Measurements from ENCODE around the gene AFDN. TPM values are rescaled to one million over a fixed set of nuclear protein-coding genes. Genes with fewer than 3 reads are reported as not detected.

Gene AFDN
- polyA plus RNA-seq, 2 donors = 91.7 to 124 TPM

GRCh38 chr6:167937948-167938911 is 111.5 kb downstream of the AFDN start:
- H3K27me3 ChIP-seq (ENCODE audit: control insufficient read depth in 1 of 2, insufficient read depth in 2 of 2, low read length in 2 of 2) = no peaks in the 10 kb centered on the region
- WGBS, 2 donors = 77 to 78% methylated on average over 5 of the region's 5 CpGs
- peaks cover 0 to 3% of the 10 kb centered on the region in 2 donors for H3K36me3 ChIP-seq (ENCODE audit: control insufficient read depth in 2 of 2, insufficient read depth in 2 of 2, low read length in 1 of 2)
- no peak overlapping the region for H3K27ac ChIP-seq (ENCODE audit: low read depth in 2 of 2, low read length in 1 of 2)
- H3K4me1 ChIP-seq (ENCODE audit: control insufficient read depth in 2 of 2, insufficient read depth in 2 of 2, low read length in 1 of 2) = no peaks in the 10 kb centered on the region
- H3K9me3 ChIP-seq (ENCODE audit: control insufficient read depth in 2 of 2, insufficient read depth in 1 of 2, low read depth in 1 of 2, low read length in 1 of 2) = no peaks in the 10 kb centered on the region
- no peak overlapping the region for H3K4me3 ChIP-seq (ENCODE audit: low read depth in 1 of 2, low read length in 2 of 2)

- Histone ChIP-seq H3K27me3 (ENCODE audit: control insufficient read depth in 1 of 2, insufficient read depth in 2 of 2, low read length in 2 of 2) (no peaks in the 10 kb centered on the region), H3K36me3 (ENCODE audit: control insufficient read depth in 2 of 2, insufficient read depth in 2 of 2, low read length in 1 of 2) (peaks cover 6 to 11% of the 10 kb centered on the region in 2 donors), H3K27ac (ENCODE audit: low read depth in 2 of 2, low read length in 1 of 2) (no peak overlapping the region), H3K4me3 (ENCODE audit: low read depth in 1 of 2, low read length in 2 of 2) (no peak overlapping the region), H3K4me1 (ENCODE audit: control insufficient read depth in 2 of 2, insufficient read depth in 2 of 2, low read length in 1 of 2) (no peaks in the 10 kb centered on the region), H3K9me3 (ENCODE audit: control insufficient read depth in 2 of 2, insufficient read depth in 1 of 2, low read depth in 1 of 2, low read length in 1 of 2) (no peaks in the 10 kb centered on the region)
- 72 to 73% methylated on average over 3 of the region's 3 CpGs for WGBS, 2 donors
Measured at GRCh38 chr6:167941822-167942221, 115.1 kb downstream of the AFDN start.

DNA sequence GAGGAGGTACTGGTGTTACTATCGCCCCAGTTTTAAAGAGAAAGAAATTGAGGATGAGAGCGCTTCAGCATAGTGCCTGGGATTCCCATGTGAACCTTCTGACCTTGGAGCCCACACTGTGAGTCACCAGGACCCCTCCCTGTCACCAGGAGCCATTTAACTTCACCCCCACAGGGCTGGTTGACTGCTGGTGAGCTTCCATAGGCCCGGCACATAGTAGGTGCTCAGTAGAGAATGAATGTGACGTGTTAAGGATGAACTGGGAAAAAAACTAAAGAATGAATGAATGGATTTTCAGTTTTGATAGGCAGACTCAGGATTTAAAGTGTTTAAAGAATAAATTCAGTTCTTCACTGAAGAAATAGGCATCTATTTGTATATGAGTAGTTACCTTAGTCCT is 117.4 kb downstream of the AFDN start:
- Histone ChIP-seq H3K27ac (ENCODE audit: low read depth in 2 of 2, low read length in 1 of 2) (no peak overlapping the region), H3K36me3 (ENCODE audit: control insufficient read depth in 2 of 2, insufficient read depth in 2 of 2, low read length in 1 of 2) (peaks cover 17% of the 10 kb centered on the region in 2 donors), H3K27me3 (ENCODE audit: control insufficient read depth in 1 of 2, insufficient read depth in 2 of 2, low read length in 2 of 2) (no peaks in the 10 kb centered on the region), H3K4me3 (ENCODE audit: low read depth in 1 of 2, low read length in 2 of 2) (no peak overlapping the region), H3K4me1 (ENCODE audit: control insufficient read depth in 2 of 2, insufficient read depth in 2 of 2, low read length in 1 of 2) (no peaks in the 10 kb centered on the region), H3K9me3 (ENCODE audit: control insufficient read depth in 2 of 2, insufficient read depth in 1 of 2, low read depth in 1 of 2, low read length in 1 of 2) (no peaks in the 10 kb centered on the region)
- 93 to 94% methylated on average over 4 of the region's 4 CpGs for WGBS, 2 donors

DNA sequence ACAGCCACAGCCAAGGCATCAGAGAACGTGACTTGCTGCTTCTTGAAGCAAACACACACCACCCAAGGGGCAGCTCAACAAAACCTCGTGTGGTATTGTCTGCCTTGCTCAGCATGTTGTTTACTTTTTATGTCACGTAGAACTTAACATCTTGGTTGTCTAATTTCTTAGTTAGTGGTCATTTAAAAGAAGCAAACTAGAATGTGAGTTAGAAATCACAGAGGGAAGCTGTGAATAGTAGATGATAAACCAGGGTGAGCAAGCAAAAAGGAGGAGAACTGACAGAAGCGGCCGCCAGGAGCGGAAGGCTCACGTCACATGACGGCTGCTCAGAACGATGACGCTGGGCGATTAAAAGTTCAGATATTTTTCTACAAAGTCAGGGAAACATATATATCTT is 119.3 kb downstream of the AFDN start:
- no peak overlapping the region for H3K4me3 ChIP-seq (ENCODE audit: low read depth in 1 of 2, low read length in 2 of 2)
- H3K9me3 ChIP-seq (ENCODE audit: control insufficient read depth in 2 of 2, insufficient read depth in 1 of 2, low read depth in 1 of 2, low read length in 1 of 2) = no peaks in the 10 kb centered on the region
- WGBS, 2 donors = 86 to 92% methylated on average over 11 of the region's 11 CpGs
- H3K27ac ChIP-seq (ENCODE audit: low read depth in 2 of 2, low read length in 1 of 2) = no peak overlapping the region
- no peaks in the 10 kb centered on the region for H3K4me1 ChIP-seq (ENCODE audit: control insufficient read depth in 2 of 2, insufficient read depth in 2 of 2, low read length in 1 of 2)
- H3K27me3 ChIP-seq (ENCODE audit: control insufficient read depth in 1 of 2, insufficient read depth in 2 of 2, low read length in 2 of 2) = no peaks in the 10 kb centered on the region
- H3K36me3 ChIP-seq (ENCODE audit: control insufficient read depth in 2 of 2, insufficient read depth in 2 of 2, low read length in 1 of 2) = peaks cover 20 to 24% of the 10 kb centered on the region in 2 donors

DNA sequence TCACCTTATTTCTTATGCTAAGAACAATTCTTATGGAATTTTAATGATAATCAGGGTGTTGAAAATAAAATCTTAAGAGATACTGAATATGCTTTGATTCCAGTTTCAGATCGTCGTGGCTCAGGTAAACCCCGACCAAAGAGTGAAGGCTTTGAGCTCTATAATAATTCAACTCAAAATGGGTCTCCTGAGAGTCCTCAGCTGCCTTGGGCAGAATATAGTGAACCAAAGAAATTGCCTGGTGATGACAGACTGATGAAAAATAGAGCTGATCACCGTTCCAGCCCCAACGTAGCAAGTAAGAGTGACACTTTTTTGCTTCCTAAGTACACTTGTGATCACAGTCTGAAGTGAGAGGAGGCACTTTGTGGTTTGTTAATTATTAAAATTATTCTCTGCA is 119.9 kb downstream of the AFDN start:
- peaks cover 24 to 26% of the 10 kb centered on the region in 2 donors for H3K36me3 ChIP-seq (ENCODE audit: control insufficient read depth in 2 of 2, insufficient read depth in 2 of 2, low read length in 1 of 2)
- no peaks in the 10 kb centered on the region for H3K27me3 ChIP-seq (ENCODE audit: control insufficient read depth in 1 of 2, insufficient read depth in 2 of 2, low read length in 2 of 2)
- no peaks in the 10 kb centered on the region for H3K9me3 ChIP-seq (ENCODE audit: control insufficient read depth in 2 of 2, insufficient read depth in 1 of 2, low read depth in 1 of 2, low read length in 1 of 2)
- H3K4me3 ChIP-seq (ENCODE audit: low read depth in 1 of 2, low read length in 2 of 2) = no peak overlapping the region
- 80 to 82% methylated on average over 5 of the region's 5 CpGs for WGBS, 2 donors
- no peaks in the 10 kb centered on the region for H3K4me1 ChIP-seq (ENCODE audit: control insufficient read depth in 2 of 2, insufficient read depth in 2 of 2, low read length in 1 of 2)
- no peak overlapping the region for H3K27ac ChIP-seq (ENCODE audit: low read depth in 2 of 2, low read length in 1 of 2)

GRCh38 chr6:167947716-167948115 is 121.0 kb downstream of the AFDN start:
- 88 to 92% methylated on average over 1 of the region's 1 CpG for WGBS, 2 donors
- Histone ChIP-seq H3K9me3 (ENCODE audit: control insufficient read depth in 2 of 2, insufficient read depth in 1 of 2, low read depth in 1 of 2, low read length in 1 of 2) (no peaks in the 10 kb centered on the region), H3K4me1 (ENCODE audit: control insufficient read depth in 2 of 2, insufficient read depth in 2 of 2, low read length in 1 of 2) (peaks cover 0 to 2% of the 10 kb centered on the region in 2 donors), H3K27me3 (ENCODE audit: control insufficient read depth in 1 of 2, insufficient read depth in 2 of 2, low read length in 2 of 2) (no peaks in the 10 kb centered on the region), H3K36me3 (ENCODE audit: control insufficient read depth in 2 of 2, insufficient read depth in 2 of 2, low read length in 1 of 2) (peaks cover 29 to 30% of the 10 kb centered on the region in 2 donors), H3K27ac (ENCODE audit: low read depth in 2 of 2, low read length in 1 of 2) (no peak overlapping the region), H3K4me3 (ENCODE audit: low read depth in 1 of 2, low read length in 2 of 2) (no peak overlapping the region)

GRCh38 chr6:167948716-167949115 is 122.0 kb downstream of the AFDN start:
- no peak overlapping the region for H3K27ac ChIP-seq (ENCODE audit: low read depth in 2 of 2, low read length in 1 of 2)
- WGBS, 2 donors = 89 to 93% methylated on average over 4 of the region's 4 CpGs

DNA sequence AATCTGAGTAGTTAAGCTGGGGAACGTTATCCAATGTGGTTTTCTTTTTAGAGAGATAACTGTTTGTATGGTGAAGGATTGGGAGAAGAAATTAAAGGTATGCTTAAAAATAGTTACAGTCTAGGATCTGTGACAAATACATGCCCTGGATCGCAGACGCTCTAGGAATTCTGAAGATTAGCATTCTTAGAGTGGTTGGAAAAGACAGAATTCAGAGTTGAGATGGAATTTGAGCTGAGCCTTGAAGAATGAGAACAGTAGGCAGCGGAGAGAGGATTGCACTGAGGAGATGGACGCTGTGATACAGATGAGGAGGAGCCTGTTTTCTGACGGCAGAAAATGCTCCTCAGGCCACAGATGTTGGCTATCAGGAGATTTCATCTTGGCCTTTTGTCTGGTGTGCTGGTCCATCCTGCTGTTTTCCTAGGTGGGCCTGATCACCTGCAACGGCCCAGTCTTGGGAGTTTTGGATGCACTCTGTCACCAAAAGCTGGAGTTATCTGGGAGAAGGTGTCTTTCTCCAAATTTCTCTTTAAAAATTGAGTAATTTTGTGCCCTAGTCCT is 122.5 kb downstream of the AFDN start:
- H3K27me3 ChIP-seq (ENCODE audit: control insufficient read depth in 1 of 2, insufficient read depth in 2 of 2, low read length in 2 of 2) = no peaks in the 10 kb centered on the region
- no peak overlapping the region for H3K4me3 ChIP-seq (ENCODE audit: low read depth in 1 of 2, low read length in 2 of 2)
- H3K4me1 ChIP-seq (ENCODE audit: control insufficient read depth in 2 of 2, insufficient read depth in 2 of 2, low read length in 1 of 2) = peaks cover 0 to 2% of the 10 kb centered on the region in 2 donors
- no peaks in the 10 kb centered on the region for H3K9me3 ChIP-seq (ENCODE audit: control insufficient read depth in 2 of 2, insufficient read depth in 1 of 2, low read depth in 1 of 2, low read length in 1 of 2)
- peaks cover 21 to 27% of the 10 kb centered on the region in 2 donors for H3K36me3 ChIP-seq (ENCODE audit: control insufficient read depth in 2 of 2, insufficient read depth in 2 of 2, low read length in 1 of 2)
- H3K27ac ChIP-seq (ENCODE audit: low read depth in 2 of 2, low read length in 1 of 2) = no peak overlapping the region
- 80 to 84% methylated on average over 7 of the region's 7 CpGs for WGBS, 2 donors

More at GRCh38 chr6:167948716-167949115, 122.0 kb downstream of the AFDN start:
- Histone ChIP-seq H3K4me1 (ENCODE audit: control insufficient read depth in 2 of 2, insufficient read depth in 2 of 2, low read length in 1 of 2) (peaks cover 0 to 2% of the 10 kb centered on the region in 2 donors), H3K36me3 (ENCODE audit: control insufficient read depth in 2 of 2, insufficient read depth in 2 of 2, low read length in 1 of 2) (peaks cover 25 to 29% of the 10 kb centered on the region in 2 donors), H3K27me3 (ENCODE audit: control insufficient read depth in 1 of 2, insufficient read depth in 2 of 2, low read length in 2 of 2) (no peaks in the 10 kb centered on the region), H3K9me3 (ENCODE audit: control insufficient read depth in 2 of 2, insufficient read depth in 1 of 2, low read depth in 1 of 2, low read length in 1 of 2) (no peaks in the 10 kb centered on the region), H3K4me3 (ENCODE audit: low read depth in 1 of 2, low read length in 2 of 2) (no peak overlapping the region)

GRCh38 chr6:167951781-167952511 is 125.2 kb downstream of the AFDN start:
- no peaks in the 10 kb centered on the region for H3K9me3 ChIP-seq (ENCODE audit: control insufficient read depth in 2 of 2, insufficient read depth in 1 of 2, low read depth in 1 of 2, low read length in 1 of 2)
- H3K4me1 ChIP-seq (ENCODE audit: control insufficient read depth in 2 of 2, insufficient read depth in 2 of 2, low read length in 1 of 2) = peaks cover 0 to 2% of the 10 kb centered on the region in 2 donors
- no peak overlapping the region for H3K4me3 ChIP-seq (ENCODE audit: low read depth in 1 of 2, low read length in 2 of 2)
- H3K27ac ChIP-seq (ENCODE audit: low read depth in 2 of 2, low read length in 1 of 2) = no peak overlapping the region
- H3K36me3 ChIP-seq (ENCODE audit: control insufficient read depth in 2 of 2, insufficient read depth in 2 of 2, low read length in 1 of 2) = peaks cover 23 to 28% of the 10 kb centered on the region in 2 donors
- no peaks in the 10 kb centered on the region for H3K27me3 ChIP-seq (ENCODE audit: control insufficient read depth in 1 of 2, insufficient read depth in 2 of 2, low read length in 2 of 2)
- WGBS, 2 donors = 93 to 94% methylated on average over 29 of the region's 29 CpGs

Measured in esophagus (tissue), 2 donors.